Right renal pelvis (tissue), 4 donors: ENCODE results near the gene CYP4V2. TPM values are rescaled to one million over a fixed set of nuclear protein-coding genes. Genes with fewer than 3 reads are reported as not detected.

Source experiments
- DNase-seq, 4 donors: peaks; one replicate each; pipeline ENCODE4 v3.0.0-alpha.2; 2013; ENCODE audit warnings: low read depth in 4 of 4, low spot score in 3 of 4, missing footprints in 1 of 4
- polyA plus RNA-seq, 4 donors: library from polyadenylated mRNA; unstranded; fragments of 120-200 nt; gene quantifications; one replicate each; pipeline ENCODE4 v1.2.1, GENCODE V29; 2013; ENCODE audit not compliant: insufficient read length in 4 of 4

Gene CYP4V2
- polyA plus RNA-seq, 4 donors, result 11.9 to 33.5 (median 23.8) TPM

DNA sequence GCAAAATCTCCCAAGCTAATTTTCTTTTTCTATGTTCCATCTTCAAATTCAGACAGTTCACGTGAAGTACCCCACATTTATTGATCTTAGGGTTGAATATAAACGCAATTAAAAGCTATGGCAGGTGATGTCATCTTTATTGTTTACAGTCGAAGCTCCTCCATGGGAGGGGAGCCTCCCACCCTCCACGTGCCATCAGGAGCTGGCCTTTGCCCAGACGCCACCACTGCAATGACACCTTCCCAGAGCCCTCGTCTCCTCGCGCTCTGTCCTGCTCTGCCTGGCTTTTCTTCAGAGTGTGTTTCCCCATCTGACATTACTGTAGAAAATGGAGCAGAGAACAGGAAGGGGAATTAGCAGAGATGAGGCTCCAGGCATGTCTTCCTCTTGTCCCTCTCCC is 18.8 kb upstream of the CYP4V2 start:
- DNase-seq, result no peak

DNA sequence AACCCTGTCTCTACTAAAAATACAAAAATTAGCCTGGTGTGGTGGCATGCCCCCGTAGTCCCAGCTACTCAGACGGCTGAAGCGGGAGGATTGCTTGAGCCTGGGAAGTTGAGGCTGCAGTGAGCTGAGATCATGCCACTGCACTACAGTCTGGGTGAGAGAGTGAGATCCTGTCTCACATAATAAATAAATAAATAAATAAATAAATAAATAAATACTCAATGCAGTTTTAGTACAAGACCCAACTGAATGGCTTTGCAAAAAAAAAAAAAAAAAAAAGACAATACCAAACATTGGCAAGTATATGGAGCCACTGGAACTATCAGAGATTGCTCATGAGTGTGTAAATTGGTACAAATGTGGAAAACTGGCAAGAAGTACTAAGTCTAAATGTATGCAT is 3.3 kb upstream of the CYP4V2 start:
- DNase-seq, result no peak

DNA sequence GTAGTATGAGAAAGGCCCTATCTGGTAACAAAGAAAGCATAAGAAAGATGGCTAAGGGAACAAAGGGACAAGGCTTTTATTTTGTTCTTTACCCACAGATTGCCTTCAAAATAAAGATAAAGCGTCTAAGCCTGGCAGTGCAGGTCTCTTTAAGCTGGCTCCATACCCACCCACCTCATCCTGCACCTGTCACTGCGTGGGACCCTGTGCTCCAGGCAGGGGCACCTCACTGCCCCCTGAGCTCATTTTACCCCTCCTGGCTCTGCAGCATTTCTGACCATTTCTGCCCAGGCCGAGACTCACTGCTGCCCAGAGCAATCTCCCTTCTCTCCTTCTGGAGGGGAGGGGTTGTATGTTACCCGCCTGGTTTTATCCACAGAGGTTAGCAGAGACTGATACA is 1.7 kb upstream of the CYP4V2 start:
- DNase-seq, result no peak

- peak in 2 of 4 donors; percentile 8 to 32 for DNase-seq
These were observed 677 bp upstream of the CYP4V2 start for GRCh38 chr4:186190581-186191199.

DNA sequence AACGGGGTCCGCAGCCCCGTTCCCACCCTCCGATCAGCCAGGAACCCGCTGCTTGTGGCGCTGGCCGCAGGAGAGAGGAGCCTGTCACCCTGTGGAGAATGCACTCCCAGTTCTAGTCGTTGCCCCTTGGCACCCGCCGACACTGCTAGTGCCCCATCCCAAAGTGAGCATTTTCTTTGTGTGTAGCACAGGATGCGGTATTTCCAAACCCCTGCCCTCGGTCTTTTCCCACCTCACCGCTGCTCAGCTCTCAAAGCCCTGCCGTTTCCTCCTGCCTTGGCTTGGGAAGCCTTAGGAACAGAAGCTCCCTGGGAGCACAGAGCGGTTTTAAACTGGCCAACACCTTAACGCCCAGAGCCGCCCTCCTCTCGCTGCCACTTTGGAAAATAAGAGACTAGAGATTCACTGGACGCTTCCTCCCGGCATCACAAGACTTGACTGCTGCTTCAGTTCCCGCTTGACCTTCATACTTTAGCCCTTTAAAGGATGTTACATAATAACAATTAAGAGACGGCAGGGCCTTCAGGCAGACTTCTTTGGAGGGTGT is 772 bp downstream of the CYP4V2 start:
- peak in 1 of 4 donors; percentile 30 for DNase-seq

DNA sequence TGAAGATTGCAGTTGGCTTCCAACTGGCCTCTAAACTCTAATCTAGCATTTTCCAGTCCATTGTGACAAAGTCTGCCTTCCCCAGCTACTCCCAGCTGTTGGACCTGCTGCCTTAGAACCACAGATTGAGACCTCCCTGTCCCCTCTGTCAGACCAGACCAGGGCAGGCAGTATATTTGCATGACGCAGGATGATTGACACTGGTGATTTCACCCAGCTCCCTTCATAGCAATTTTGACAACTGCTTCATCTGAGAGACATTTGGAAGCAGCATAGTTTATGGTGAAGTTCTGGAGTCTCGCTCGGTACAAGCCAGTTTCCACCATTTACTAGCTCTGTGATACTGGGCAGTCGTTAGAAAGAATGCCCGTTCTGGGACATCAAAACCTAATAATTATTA is 2.5 kb downstream of the CYP4V2 start:
- DNase-seq, result no peak

DNA sequence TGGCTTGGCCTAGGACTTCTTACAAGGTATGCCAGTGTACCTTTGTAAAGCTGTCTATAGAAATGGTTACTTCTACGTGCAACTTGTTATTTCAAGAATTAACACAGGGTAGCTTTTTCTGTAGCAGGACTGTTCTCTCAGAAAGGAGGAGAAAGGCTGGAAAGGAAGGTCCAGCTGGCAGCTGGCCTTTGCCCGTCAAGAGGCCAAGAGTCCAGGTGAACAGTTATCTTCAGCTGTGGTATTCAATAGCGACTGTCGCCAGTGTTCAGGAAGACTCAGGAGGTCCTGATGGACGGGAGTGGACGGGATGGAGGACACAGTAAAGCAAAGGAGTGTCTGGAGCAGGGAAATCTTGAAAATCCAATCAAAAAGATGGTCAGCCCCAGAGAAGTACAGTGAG is 4.7 kb downstream of the CYP4V2 start:
- DNase-seq, result no peak

GRCh38 chr4:186200516-186200915 is 9.1 kb downstream of the CYP4V2 start:
- DNase-seq, result no peak

DNA sequence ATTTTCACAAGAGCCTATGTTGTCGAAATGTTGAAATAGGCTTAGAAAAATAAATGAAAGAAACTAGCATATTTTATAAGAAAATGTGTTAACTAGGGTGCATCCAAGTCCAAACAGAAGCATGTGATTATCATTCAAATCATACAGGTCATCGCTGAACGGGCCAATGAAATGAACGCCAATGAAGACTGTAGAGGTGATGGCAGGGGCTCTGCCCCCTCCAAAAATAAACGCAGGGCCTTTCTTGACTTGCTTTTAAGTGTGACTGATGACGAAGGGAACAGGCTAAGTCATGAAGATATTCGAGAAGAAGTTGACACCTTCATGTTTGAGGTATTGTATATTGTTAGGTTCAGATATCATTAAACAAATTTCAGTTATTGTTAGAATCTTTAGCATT is 9.6 kb downstream of the CYP4V2 start:
- no peak for DNase-seq

DNA sequence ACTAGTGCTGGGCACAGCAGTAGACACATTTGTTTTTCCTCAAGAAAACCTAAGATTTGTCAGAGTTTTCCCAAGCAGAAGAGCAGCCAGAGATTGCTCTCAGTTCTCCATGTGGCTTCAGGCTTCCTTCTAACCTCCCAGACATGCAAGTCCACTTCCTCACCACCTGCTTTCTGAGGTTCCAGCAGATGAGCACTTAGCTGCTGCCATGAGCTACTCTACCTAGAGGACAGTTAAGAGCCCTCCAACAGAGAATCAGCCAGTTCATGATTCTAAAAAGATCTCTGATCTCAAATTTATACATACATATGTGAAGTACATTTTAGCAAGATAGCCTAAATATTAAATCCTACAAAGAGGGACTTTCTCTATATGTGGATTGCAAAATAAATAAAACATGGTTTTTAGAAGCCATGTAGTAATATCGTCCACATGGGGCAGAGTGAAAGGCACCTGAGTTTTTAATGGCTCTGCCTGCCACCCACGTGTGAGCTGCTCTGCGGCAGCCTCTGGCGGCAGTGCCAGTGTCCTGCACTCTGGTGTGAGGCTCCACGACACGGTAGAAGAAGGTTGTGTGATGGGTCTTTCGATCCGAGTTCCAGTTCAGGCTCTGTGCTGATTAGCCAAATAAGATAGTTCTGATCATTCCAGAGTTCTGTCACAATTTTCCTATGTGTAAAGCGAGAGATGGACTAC is 10.3 kb downstream of the CYP4V2 start:
- DNase-seq, result no peak

DNA sequence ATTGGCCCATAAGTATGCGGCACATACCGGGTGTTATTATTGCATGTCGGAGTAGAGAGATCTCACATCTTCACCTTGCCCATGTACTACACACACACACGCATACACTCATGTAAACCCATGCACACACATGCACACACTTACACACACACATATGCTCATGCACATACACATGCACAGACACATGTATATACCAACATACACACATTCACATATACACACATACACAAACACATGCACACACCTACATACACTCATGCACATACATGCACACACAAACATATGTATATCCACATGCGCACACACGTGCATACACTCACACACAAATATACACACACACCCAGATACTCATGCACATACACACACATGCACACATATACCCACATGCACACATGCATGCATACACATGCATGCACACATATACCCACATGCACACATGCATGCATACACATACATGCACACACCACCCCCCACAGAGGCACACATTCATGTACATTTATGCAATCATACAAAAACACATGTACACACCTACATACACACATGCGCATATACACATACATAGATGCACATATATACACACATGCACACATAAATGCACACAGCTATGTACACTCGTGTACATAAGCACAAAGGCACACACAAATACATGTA is 11.2 kb downstream of the CYP4V2 start:
- DNase-seq, result no peak

DNA sequence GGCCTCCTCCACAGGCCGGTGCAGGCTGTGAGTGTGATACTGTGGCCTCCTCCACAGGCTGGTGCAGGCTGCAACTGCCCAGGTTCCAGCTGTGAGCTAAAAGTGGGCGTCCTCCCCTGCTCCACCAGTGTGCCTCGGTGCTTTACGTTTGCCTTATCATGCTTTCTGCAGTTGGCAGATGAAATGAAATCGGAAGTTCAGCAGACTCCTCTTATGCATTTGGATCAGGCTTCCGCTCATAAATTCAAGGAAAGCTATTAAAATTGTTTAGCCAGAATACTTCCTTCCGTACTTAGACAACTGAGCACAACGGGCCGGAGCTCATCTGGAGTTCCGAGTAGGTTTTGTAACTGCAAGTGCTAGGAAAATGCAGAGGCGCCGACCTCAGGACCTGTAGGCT is 12.0 kb downstream of the CYP4V2 start:
- peak in 1 of 4 donors; percentile 22 for DNase-seq

DNA sequence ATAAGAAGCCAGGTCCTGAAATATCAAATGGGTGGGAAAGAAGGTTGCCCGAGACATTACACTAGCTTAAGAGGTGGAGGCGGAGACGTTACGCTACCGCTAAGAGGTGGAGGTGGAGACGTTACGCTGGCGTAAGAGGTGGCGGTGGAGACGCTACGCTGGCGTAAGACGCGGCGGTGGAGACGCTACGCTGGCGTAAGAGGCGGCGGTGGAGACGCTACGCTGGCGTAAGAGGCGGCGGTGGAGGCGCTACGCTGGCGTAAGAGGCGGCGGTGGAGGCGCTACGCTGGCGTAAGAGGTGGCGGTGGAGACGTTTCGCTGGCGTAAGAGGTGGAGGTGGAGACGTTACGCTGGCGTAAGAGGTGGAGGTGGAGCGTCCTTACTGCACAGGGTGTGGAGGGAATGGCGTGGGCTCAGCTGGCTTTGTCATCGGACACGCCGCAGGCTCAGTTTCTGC is 12.8 kb downstream of the CYP4V2 start:
- DNase-seq, result no peak

DNA sequence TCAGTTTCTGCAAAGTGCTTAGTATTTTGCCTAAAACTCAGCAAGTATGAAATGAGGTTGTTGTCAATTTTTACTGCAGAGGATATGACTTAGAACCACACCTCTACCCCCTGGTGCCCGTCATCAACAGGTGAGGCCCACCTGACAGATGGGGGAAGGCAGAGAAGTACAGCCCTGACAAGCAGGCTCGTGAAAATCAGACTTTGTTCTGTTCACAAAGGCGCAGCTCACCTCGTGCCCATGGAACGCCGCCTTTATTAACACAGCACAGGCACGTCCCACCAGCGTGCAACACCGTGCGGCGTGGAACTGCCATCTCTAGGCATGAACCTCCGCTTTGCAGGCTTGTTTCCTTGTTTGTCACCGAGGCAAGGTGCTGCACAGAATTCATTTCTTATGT is 13.3 kb downstream of the CYP4V2 start:
- DNase-seq, result no peak

GRCh38 chr4:186205156-186205555 is 13.8 kb downstream of the CYP4V2 start:
- no peak for DNase-seq

- DNase-seq, result no peak
These were observed 25.2 kb downstream of the CYP4V2 start for GRCh38 chr4:186216465-186217024.

- no peak for DNase-seq
These were observed 26.4 kb downstream of the CYP4V2 start for GRCh38 chr4:186217733-186218293.

- no peak for DNase-seq
These were observed 30.3 kb downstream of the CYP4V2 start for GRCh38 chr4:186221624-186222023.

DNA sequence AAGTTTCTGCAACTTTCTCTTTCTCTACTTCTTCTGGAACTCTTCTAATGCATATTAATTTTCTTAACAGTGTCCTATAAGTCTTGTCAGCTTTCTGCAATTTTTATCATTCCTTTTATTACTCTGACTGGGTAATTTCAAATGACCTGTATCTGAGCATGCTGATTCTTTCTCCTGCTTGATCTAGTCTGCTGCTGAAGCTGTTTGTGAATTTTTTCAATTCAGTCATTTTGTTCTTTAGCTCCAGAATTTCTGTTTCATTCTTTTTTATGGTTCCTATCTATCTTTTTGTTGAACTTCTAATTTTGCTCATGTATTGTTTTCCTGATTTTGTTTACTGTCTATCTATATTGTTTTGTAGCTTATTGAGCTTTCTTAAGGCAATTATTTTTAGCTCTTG is 34.5 kb downstream of the CYP4V2 start:
- no peak for DNase-seq

- DNase-seq, result no peak
These were observed 35.3 kb downstream of the CYP4V2 start for GRCh38 chr4:186226521-186227189.
